ENCODE results near the gene MRTFA.
A peak's percentile ranks its signal among the peaks of the same experiment; 100 is the strongest.

Gene MRTFA

DNA sequence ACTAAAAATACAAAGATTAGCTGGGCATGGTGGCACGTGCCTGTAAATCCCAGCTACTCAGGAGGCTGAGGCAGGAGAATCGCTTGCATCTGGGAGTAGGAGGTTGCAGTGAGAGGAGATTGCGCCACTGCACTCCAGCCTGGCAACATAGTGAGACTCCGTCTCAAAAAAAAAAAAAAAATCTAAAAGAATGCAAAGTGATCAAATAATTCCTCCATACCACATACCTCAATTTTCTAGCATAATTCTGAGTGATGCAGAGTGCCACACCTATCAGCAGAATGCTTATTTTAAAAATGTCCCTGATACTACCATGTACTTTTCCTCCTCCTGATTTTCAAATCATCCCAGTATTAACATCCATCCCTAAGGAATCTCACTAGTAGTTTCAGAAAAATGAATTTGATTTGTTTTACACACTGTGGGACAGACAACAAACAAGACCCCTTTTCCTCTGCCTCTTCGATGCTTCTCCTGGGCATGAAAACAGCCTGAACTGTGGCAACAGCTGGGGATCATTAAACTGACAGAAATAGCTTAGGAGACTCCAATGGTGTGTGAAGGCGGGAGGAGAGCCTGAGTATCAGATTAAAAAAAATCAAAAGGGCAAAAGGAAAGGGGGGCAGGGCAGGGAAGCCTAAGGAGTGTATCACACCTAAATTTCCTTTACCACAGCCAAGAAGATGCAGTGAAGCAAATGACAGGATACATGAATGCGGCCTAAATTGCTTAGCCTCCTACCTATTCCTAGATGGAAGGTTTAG, 151.4 kb downstream of the MRTFA start:
- no peak for DNase-seq

DNA sequence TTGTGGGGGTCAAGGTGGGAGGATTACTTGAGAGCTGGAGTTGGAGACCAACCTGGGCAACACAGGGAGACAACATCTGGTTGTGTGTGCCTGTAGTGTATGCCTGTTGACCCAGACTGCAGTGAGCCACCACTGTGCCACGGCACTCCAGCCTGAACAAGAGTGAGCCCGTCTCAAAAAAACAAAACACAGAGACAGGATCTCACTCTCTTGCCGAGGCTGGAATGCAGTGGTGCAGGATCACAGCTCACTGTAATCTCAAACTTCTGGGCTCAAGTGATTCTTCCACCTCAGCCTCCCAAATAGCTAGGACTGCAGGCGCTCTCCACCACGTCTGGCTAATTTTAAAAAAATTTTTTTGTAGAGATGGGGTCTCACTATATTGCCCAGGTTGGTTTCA, 153.6 kb downstream of the MRTFA start:
- no peak for DNase-seq

DNA sequence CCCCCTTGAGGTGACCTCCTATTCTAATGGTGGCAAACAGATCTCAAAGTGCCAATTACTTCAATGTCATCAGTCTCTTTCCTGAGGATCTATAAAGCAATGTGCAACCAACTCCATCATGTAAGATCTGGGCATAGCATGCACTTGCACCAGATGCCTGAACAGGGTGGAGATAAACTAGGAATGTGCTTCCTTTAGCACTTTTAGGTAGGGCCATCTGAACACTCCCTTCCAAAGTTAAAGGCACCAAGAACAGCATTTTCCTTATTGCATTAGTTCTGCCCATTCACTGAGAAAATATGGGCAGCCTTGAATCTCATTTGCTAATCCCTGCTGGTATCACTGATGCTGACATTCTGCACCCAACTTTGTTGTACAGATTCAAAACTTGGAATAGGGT, 154.1 kb downstream of the MRTFA start:
- DNase-seq = no peak

DNA sequence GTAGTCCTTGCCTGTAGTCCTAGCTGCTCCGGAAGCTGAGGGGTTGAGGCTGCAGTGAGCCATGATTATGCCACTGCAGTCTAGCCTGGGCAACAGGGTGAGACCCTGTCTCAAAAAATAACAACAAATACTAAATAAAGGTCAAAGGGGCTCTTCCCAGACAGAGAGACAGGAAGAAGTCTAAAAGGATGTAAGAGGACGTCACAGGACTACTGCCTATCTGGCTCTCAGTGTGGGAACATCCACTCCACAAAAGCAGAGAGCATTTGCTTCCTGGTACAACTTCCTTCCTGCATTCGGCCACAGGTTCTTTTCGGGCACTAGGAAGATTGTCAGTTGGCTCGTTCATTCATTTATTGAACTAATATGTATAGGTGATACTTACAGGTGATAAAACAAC, 155.5 kb downstream of the MRTFA start:
- no peak for DNase-seq

DNA sequence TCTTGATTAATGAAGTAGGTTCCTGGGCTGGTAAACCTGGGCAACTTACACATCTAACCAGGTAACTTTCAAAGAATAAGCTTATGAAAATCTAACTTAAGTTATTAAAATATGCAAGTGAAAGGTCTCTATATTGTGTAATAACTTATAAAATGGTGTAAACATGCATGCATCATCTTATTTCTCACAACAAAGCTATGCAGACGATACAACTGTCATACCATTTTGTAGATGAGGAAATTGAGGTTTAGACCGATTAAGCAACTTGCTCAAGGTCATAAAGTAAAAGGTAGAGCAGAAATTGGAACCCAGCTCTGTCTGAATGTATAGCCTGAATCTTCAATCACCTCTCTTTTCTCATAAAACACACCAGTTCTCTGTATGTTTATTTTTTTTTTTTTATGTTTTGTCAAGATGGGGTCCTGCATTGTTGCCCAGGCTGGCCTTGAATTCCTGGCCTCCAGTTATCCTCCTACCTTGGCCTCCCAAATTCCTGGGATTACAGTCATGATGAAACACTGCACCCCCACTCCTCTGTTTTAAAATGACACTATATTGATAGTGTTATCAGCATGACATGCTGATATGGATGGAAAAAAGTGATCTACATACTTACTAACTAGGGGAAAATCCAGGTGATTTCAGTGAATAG, 156.5 kb downstream of the MRTFA start:
- no peak for DNase-seq

DNA sequence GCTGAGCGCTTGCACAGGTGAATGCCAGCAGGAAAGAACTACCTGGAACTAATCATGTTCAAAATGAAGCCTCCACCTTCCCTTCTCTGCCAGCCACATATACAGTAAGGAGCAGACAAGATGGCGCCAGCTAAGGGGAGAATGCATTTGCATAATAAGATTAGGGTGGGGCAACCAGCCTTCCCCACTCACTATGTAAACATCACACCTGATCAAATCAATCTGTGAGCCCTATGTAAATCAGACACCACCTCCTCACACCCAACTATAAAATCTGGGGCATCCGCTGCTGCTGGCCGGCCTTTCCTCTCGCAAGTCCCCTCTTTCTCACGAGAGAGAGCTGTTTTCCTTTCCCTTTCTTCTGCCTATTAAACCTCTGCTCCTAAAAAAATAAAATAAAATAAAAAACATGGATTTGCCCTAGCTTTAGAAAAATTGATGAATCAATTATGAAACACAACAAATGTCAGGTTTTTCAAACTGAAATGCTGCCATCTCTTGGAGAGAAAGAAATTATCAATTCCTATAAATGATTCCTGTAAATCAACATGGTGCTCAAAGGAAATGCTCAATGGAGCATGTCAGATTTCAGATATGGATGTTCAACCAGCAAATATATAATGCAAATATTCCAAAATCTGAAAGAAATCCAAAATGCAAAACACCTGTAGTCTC, 157.3 kb downstream of the MRTFA start:
- DNase-seq = no peak

DNA sequence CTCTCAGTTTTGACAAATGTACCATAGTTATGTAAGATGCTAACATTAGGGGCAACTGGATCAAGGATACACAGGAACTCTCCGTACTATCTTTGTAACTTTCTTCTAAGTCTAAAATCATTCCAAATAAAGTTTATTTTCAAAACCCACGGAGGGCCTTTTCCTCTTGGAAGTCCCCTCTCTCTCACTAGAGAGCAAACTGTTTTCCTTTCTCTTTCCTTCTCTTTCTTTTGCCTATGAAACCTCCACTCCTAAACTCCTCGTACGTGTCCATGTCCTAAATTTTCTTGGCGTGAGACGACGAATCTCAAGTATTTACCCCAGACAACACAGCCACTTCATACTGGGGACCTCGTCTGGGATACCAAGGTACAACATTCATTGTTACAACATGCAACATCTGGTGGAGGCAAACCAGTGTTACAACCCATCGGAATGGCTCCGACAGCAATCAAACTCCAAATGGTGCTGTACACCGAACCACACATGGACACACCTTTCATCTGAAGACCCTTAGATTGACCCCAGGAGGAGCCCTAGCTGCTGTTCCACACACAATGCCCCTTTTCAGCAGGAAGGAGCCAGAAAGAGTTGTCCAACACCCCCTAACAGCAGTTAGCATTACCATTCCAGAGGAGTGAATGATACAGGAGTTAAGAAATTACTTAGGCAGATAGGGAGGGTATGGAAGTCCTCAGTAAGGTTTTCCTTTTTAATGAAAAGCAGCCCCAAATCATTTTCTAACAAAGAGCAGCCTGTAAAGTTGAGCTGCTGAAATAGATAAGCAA, 158.0 kb downstream of the MRTFA start:
- DNase-seq = no peak

DNA sequence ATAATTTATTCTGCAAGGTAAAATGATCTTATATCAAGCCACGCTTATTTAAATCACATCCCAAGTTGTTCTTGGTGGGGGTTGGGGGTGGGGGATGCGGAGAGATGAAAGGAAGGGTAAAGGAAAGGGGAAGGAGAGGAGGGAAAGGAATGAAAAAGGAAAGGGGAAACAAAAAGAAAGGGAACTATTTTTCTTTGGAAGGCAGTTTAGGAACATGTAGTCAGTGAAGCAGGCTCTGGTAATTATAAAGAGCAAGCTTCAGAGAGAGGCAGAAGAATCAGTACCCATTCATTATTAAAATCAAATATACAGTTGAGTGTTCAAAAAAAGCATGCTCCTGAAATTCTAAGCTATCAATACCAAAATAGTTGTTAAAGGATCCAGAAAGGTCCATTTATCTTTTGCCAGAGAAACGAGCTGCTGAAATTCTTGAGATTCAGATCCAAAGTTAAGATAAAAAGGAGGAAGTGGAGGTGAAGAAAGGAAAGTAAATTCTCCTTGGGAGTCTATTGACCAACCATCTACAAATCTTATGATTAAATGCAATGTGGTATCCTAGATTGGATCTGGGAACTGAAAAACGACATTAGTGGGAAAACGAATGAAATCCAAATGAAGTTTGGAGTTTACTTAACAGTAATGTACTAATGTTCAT, 158.7 kb downstream of the MRTFA start:
- DNase-seq = no peak

DNA sequence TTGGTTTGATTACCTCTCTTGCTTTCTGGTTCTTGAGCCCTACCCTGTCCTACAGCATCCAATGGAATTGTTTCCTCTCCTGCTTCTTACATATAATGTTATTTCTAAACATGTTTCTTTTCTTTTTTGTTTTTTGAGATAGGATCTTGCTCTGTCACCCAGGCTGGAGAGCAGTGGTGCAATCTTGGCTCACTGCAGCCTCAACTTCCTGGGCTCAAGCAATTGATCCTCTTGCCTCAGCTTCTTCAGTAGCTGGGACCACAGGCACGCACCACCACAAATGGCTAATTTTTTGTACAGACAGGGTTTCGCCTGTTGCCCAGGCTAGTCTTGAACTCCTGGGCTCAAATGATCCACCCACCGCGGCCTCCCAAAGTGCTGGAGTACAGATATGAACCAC, 160.2 kb downstream of the MRTFA start:
- DNase-seq = no peak

DNA sequence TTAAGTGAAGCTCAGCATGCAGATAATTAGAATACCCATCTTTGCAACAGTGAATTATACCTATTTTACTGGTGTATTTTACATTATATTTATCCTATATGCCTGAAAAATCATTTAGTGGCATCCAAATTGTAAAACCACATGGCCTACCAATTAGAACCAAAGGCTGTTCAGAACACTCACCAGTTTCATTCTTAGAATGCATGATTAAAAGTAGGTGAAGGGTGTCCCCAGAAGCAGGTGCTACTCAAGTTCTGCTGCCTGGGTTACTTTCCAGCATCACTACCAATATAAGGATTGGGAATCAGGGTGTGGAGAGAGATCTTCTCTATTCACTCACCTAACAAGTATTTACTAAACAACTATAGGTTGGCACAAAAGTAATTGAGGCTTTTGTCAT, 162.8 kb downstream of the MRTFA start:
- DNase-seq = no peak

DNA sequence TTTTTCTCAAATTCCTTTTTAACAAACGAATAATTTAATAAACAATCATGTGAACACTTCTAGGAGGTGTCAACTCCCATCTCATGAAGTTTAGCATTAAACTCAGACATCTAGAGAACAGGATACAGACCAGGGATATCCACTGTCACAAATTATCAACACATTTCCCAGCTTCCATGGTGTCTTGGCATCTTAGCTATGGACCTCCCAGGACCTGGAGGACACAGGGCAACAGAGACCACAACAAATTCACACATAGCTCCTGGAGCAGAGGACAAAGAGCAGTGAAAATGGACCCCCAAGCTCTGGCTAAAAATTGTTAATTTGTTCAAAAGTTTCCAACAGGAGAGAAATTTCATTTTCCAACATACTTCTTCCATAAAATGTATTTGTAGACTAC, 163.9 kb downstream of the MRTFA start:
- no peak for DNase-seq

DNA sequence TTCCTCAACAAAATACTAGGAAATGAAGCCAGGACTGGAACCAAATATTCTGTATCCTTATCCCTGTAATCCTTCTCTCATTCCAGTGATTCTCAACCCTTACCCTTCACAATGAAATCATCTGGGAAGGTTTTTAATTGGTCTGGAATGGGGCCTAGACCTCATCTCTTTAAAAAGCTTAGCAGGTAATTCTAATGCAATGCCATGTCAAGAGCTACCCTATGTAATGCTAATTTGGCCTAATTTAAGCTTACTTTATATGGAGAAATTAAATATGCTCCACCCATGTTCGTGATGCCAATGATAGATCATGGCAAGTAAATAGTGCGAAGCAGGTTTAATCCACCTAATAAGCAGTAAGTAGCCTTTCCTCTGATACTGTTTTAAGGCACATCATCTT, 164.5 kb downstream of the MRTFA start:
- no peak for DNase-seq

DNA sequence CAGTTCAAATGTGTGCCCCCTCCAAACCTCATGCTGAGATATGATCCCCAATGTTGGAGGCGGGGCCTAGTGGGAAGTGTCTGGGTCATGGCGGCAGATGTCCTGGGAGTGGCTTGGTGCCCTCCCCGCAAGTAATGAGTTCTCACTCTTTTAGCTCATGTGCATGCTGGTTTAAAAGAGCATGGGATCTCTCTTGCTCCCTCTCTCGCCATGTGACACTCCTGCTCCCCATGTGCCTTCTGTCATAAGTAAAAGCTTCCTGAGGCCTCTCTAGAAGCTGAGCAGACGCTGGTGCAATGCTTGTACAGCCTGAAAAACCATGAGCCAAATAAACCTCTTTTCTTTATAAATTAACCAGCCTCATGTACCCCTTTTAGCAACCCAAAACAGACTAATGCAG, 167.3 kb downstream of the MRTFA start:
- no peak for DNase-seq

DNA sequence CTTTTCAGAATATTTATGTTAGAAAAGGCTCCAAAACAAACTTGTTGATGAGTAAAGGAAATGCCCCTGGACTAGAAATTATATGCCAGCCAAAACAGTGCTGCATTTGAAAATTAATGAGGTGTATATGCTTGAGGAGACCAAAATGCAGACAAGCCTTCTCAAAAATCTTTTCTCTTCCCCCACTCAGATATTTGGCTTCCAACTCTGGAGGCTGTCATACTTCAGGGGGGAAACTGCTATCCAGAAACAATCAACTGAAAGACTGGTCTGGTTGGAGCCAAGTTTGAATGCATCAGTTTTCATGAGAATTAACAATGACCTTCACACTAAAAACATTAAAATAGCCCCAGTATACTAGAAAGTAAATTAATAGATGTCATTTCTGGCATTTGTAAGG, 167.9 kb downstream of the MRTFA start:
- DNase-seq = no peak

DNA sequence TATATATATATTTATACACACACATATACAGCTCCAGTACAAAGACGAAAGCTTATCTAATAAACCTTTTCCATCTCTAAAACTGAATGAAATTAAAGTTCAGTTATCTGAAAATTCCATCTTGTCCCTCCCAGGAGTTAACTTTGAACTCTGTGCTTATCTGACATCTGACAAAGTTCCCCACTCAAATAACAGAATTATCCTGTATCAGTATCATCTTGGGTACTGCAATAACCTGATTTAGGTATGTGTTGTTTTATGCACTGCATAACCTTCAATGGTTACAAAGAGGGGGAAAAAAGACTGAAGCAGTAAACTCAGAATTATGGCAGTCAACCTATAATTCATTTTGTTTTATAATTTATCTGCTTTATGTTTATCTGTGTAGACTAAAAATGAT, 169.5 kb downstream of the MRTFA start:
- DNase-seq = no peak

DNA sequence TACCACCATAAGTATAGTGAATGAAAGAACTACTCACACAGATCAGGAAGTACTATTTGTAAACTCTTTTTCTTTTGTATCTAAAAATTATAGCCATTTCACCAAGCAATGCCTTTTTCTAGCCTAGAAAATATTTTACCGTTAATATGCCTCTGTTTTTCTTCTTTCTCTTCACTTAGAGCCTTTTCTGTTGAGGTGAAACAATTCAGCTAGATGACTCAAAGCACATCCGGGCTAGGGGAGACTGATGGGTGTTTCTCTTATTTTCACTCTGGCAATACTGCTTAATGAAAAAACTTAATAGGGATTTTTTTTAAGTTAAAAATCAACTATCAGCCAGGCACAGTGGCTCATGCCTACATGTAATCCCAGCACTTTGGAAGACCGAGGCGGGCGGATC, 172.8 kb downstream of the MRTFA start:
- peak; percentile 43 for DNase-seq

DNA sequence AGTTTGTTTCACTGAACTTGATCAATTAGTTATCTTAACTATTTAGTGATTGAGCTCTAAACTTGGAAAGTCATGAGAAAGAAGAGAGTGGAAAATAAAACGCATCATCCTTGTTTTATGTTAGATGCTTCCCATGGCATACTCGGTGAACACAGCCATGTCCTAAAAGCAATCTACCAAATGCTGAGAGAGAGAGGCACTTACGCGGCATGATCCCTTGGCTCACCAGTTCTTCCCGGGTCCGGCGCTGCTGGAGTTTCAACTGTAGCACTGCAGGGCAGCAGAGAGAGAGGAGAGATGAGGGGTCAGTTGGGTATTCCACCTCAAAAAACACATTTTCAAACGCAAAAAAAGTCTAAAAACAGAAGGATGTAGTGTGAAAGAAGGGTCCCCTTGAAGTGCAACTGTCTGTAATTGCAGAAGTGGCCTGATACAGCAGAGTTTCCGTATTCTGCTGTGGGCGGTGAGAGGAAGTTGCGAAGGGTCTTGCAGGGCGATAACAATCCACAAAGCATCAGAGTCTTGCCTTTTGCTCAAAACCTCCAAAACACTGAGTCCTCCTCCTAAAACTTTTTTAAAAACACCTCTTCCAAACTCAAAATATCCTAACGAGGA, 173.4 kb downstream of the MRTFA start:
- peak; percentile 57 for DNase-seq

DNA sequence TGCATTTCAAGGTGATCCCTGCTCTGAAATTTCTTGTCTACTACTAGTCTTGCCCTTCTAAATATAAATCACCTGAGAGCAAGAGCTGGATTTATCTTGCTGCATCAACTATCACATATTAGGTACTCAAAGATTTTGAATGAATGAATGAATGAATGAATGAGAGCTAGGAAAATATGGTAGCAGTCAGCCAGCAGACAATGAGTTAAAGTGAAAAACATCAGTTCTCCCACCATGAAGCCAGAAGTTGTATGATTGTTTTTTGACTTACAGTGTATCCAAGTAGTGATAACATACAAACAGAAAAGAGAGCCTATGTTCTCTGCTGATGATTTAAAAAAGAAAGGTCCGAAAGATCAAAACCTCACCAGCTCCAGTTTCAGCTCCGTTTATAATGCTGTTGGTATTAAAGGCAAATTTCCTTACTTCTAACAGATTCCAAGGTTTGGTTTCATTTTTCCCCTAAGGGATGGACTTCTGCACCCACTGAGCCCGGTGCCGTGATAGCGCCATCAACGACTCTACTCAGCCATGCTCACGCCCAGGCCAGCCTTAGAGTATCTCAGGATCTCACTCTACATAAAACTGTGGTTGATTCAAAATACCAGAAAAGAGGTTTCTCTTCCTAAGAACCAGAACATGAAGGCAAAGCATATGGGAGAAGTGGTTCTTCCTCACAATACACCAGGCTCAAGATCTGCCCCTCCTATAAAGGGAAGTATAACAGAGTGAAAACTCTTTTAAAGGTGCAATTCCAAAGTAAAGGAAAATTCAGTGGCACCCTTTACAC, 174.1 kb downstream of the MRTFA start:
- DNase-seq = peak; percentile 50

DNA sequence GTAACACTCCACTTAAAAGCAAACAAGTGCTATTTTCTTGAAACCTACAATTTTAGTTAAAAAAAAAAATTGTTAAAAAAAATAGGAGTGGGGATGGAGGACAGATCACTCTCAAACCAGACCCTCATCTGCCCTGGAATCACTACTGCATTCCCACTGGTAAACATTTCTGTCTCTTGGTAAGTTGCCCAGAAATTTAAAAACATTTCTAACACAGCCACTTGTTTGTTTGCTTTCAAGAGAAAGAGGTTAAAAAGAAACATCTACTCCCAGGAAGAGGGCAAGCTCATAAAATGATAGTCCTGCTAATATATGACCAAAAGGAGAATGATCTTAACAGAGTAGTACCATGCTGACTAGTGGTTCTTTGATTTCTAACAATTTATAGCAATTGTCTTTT, 182.8 kb downstream of the MRTFA start:
- DNase-seq = no peak

DNA sequence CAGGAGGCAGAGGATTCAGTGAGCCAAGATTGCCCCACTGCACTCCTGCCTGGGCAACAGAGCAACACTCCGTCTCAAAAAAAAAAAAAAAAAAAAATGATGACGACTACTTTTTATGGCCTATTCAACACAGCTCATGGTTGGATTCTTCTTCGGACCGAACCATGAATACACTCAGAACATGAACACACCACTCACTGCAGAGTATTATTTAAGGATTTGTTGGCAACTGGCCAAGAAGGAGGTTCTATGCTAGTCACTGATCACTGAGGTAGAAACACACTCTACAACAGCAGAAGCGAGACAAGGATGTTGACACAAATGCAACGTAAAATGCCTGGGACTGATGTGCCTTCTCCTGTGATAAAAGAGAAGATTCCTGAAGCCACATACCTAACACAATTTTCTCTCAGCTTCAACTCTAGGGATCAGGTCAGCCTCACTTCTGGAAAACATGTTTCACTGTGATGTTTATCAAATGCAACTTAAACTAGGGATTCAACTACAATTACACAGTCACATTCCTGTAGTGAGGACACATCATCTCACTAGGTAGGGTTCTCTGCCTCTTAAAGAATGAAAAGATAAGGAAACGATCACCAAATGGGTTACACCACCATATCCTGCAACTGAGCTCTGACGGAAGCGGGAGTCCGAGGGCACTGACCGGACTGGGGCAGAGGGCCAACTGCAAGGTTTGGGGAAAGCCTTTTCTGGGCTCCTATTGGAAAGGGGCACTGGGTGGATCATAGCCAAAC, 183.6 kb downstream of the MRTFA start:
- no peak for DNase-seq

DNA sequence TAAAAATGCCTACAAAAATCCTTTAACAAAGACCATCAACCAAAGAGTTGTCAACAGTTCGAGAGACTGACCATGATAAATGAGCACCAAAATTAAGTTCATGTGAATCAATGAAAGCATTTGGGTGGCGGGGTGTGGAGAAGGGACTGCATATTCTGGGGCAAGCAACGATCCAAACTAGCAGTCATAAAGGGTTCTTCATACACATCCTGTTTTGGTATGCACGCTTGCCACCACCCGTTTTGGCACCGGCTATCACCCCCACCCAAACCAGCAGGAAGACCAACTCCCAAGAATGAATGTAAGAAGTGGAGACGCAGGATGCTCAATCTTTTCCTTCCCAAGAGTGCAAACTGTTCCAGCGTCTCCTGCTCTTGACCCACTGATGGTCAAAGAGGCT, 185.3 kb downstream of the MRTFA start:
- DNase-seq = no peak
